ENCODE results near the gene GBP4.

GRCh38 chr1:89198491-89199072 lies at the start of gene GBP4:
- TF ChIP-seq CTCF (IDR thresholded peaks at IDR 0.05; ENCODE audit: low read depth, low read length, missing input control), result no peak
- TF ChIP-seq RAD21 (IDR thresholded peaks at IDR 0.05), result peak; percentile 39 to 59
- TF ChIP-seq SP1 (IDR thresholded peaks at IDR 0.05), result peak; percentile 27
- peak; percentile 41 for TF ChIP-seq TAF1 (conservative IDR thresholded peaks at IDR 0.05)
- TF ChIP-seq, protein P1, sequence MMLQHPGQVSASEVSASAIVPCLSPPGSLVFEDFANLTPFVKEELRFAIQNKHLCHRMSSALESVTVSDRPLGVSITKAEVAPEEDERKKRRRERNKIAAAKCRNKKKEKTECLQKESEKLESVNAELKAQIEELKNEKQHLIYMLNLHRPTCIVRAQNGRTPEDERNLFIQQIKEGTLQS (IDR thresholded peaks at IDR 0.05), result no peak
- TF ChIP-seq GABPA (IDR thresholded peaks at IDR 0.05 in 1 of 2, conservative IDR thresholded peaks at IDR 0.05 in 1 of 2), result no peak
- peak; percentile 36 to 51 for TF ChIP-seq HNF4A (conservative IDR thresholded peaks at IDR 0.05)
- TF ChIP-seq REST (IDR thresholded peaks at IDR 0.05), result no peak
- TF ChIP-seq FOXA1 (IDR thresholded peaks at IDR 0.05), result no peak
- no peak for TF ChIP-seq MAX (IDR thresholded peaks at IDR 0.05)
- TF ChIP-seq JUND (IDR thresholded peaks at IDR 0.05), result no peak
- no peak for TF ChIP-seq EGR1 (IDR thresholded peaks at IDR 0.05; ENCODE audit: low read depth in 2 of 2)
- TF ChIP-seq, protein P2, sequence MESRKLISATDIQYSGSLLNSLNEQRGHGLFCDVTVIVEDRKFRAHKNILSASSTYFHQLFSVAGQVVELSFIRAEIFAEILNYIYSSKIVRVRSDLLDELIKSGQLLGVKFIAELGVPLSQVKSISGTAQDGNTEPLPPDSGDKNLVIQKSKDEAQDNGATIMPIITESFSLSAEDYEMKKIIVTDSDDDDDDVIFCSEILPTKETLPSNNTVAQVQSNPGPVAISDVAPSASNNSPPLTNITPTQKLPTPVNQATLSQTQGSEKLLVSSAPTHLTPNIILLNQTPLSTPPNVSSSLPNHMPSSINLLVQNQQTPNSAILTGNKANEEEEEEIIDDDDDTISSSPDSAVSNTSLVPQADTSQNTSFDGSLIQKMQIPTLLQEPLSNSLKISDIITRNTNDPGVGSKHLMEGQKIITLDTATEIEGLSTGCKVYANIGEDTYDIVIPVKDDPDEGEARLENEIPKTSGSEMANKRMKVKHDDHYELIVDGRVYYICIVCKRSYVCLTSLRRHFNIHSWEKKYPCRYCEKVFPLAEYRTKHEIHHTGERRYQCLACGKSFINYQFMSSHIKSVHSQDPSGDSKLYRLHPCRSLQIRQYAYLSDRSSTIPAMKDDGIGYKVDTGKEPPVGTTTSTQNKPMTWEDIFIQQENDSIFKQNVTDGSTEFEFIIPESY (IDR thresholded peaks at IDR 0.05), result no peak
